Glomerular endothelial cell (primary cell): Measurements from ENCODE around the gene ANK3. TPM values are rescaled to one million over a fixed set of nuclear protein-coding genes. Genes with fewer than 3 reads are reported as not detected.

Source experiments
- DNase-seq: peaks from one replicate; pipeline ENCODE4 v3.0.0-alpha.2; 2011; ENCODE audit warnings: low read depth, low spot score; ENCODE audit errors: extremely low read depth
- total RNA-seq: library from RNA; depleted of rRNA; stranded (reverse); fragments of >200 nt; gene quantifications from 2 replicates; pipeline ENCODE4 v1.2.3, GENCODE V29; 2015

Gene ANK3
- total RNA-seq, 1 donor from 2014 or later, result 7.9 TPM

- DNase-seq, result no peak
Observed at GRCh38 chr10:60286559-60286958, 103.1 kb downstream of the ANK3 start.

GRCh38 chr10:60283397-60283796 is 106.3 kb downstream of the ANK3 start:
- peak; percentile 20 for DNase-seq

- peak; percentile 74 for DNase-seq
Observed at GRCh38 chr10:60282771-60283353, 106.8 kb downstream of the ANK3 start.

GRCh38 chr10:60281792-60282353 is 107.8 kb downstream of the ANK3 start:
- DNase-seq, result no peak

- DNase-seq, result no peak
Observed at GRCh38 chr10:60281331-60281730, 108.3 kb downstream of the ANK3 start.

- DNase-seq, result no peak
Observed at GRCh38 chr10:60280475-60280874, 109.2 kb downstream of the ANK3 start.

GRCh38 chr10:60277656-60278055 is 112.0 kb downstream of the ANK3 start:
- no peak for DNase-seq

- DNase-seq, result no peak
Observed at GRCh38 chr10:60276232-60276631, 113.4 kb downstream of the ANK3 start.

- DNase-seq, result no peak
Observed at GRCh38 chr10:60271319-60272040, 118.2 kb downstream of the ANK3 start.

- no peak for DNase-seq
Observed at GRCh38 chr10:60270426-60270825, 119.2 kb downstream of the ANK3 start.

GRCh38 chr10:60267802-60268201 is 121.9 kb downstream of the ANK3 start:
- DNase-seq, result no peak

GRCh38 chr10:60266513-60266912 is 123.2 kb downstream of the ANK3 start:
- DNase-seq, result no peak

- no peak for DNase-seq
Observed at GRCh38 chr10:60262647-60263126, 127.0 kb downstream of the ANK3 start.

GRCh38 chr10:60260321-60260720 is 129.4 kb downstream of the ANK3 start:
- DNase-seq, result no peak

GRCh38 chr10:60258429-60258797 is 131.3 kb downstream of the ANK3 start:
- no peak for DNase-seq

- no peak for DNase-seq
Observed at GRCh38 chr10:60257767-60258428, 131.8 kb downstream of the ANK3 start.

- no peak for DNase-seq
Observed at GRCh38 chr10:60254776-60255175, 134.9 kb downstream of the ANK3 start.

- no peak for DNase-seq
Observed at GRCh38 chr10:60253484-60253883, 136.2 kb downstream of the ANK3 start.

- DNase-seq, result no peak
Observed at GRCh38 chr10:60252688-60253087, 137.0 kb downstream of the ANK3 start.

- no peak for DNase-seq
Observed at GRCh38 chr10:60246382-60246781, 143.3 kb downstream of the ANK3 start.

GRCh38 chr10:60239228-60239627 is 150.4 kb downstream of the ANK3 start:
- no peak for DNase-seq

- DNase-seq, result no peak
Observed at GRCh38 chr10:60238759-60239100, 150.9 kb downstream of the ANK3 start.
